SU-DHL-6 (cell line): ENCODE results near the gene NKAIN1.

Experiments used
- CTCF ChIP-seq: fragments of 200-600 bp; sonication (generic); IDR thresholded peaks from one replicate; pipeline ENCODE4 v1.5.1; 2017; ENCODE audit warnings: antibody characterized with exemption, mild to moderate bottlenecking, low read length, moderate library complexity; ENCODE audit not compliant: insufficient read depth, poor library complexity, severe bottlenecking
- EZH2phosphoT487 ChIP-seq: fragments of 200-600 bp; sonication (generic), shearing (Covaris generic); conservative IDR thresholded peaks from 2 replicates; pipeline ENCODE4 v1.6.1; 2018; ENCODE audit warnings: mild to moderate bottlenecking, antibody characterized with exemption, low read length, moderate library complexity, mixed read lengths

- TF ChIP-seq CTCF (no peak), EZH2phosphoT487 (no peak)
Observed at GRCh38 chr1:31222176-31222575, 17.5 kb downstream of the NKAIN1 start.
